HEK293 (cell line): ENCODE measurements around the gene INHBA.

Experiments
- GFI1B ChIP-seq: fragments of 450-650 bp; formaldehyde crosslinking; IDR thresholded peaks from 2 replicates; pipeline ENCODE4 v1.5.1; 2016; ENCODE audit warnings: missing biosample characterization, missing genetic modification characterization
- GLI2 ChIP-seq: fragments of 450-650 bp; formaldehyde crosslinking; IDR thresholded peaks from 2 replicates; pipeline ENCODE4; 2017; ENCODE audit warnings: missing biosample characterization, missing genetic modification characterization, low read depth, borderline replicate concordance
- GLIS2 ChIP-seq: fragments of 450-650 bp; formaldehyde crosslinking; IDR thresholded peaks from 2 replicates; pipeline ENCODE4 v1.5.1; 2016; ENCODE audit warnings: missing biosample characterization, missing genetic modification characterization
- IKZF3 ChIP-seq: fragments of 450-650 bp; IDR thresholded peaks from 2 replicates; pipeline ENCODE4 v1.5.0; 2018; ENCODE audit warnings: missing biosample characterization, mild to moderate bottlenecking, missing genetic modification characterization, moderate library complexity
- KLF7 ChIP-seq: fragments of 450-650 bp; formaldehyde crosslinking; IDR thresholded peaks from 2 replicates; pipeline ENCODE4 v1.5.1; 2016; ENCODE audit warnings: missing biosample characterization, missing genetic modification characterization, borderline replicate concordance
- SCRT2 ChIP-seq: fragments of 450-650 bp; formaldehyde crosslinking; IDR thresholded peaks from 2 replicates; pipeline ENCODE4 v1.5.1; 2016; ENCODE audit warnings: missing biosample characterization, missing genetic modification characterization
- SP7 ChIP-seq: fragments of 450-650 bp; formaldehyde crosslinking; IDR thresholded peaks from 2 replicates; pipeline ENCODE4 v1.5.1; 2016; ENCODE audit warnings: missing biosample characterization, missing genetic modification characterization
- ZBTB1 ChIP-seq: fragments of 450-650 bp; formaldehyde crosslinking; IDR thresholded peaks from 2 replicates; pipeline ENCODE4 v1.5.1; 2016; ENCODE audit warnings: missing biosample characterization, missing genetic modification characterization
- ZBTB7A ChIP-seq: fragments of 450-650 bp; formaldehyde crosslinking; IDR thresholded peaks from 2 replicates; pipeline ENCODE4 v1.5.1; 2016; ENCODE audit warnings: low read depth, missing biosample characterization, missing genetic modification characterization
- ZFHX2 ChIP-seq: fragments of 450-650 bp; formaldehyde crosslinking; conservative IDR thresholded peaks from 2 replicates; pipeline ENCODE4 v1.5.1; 2016; ENCODE audit warnings: missing biosample characterization, missing genetic modification characterization
- ZNF10 ChIP-seq: fragments of 450-650 bp; formaldehyde crosslinking; IDR thresholded peaks from 2 replicates; pipeline ENCODE4 v1.5.1; 2017; ENCODE audit warnings: missing biosample characterization, missing genetic modification characterization
- ZNF140 ChIP-seq: fragments of 450-650 bp; formaldehyde crosslinking; IDR thresholded peaks from 2 replicates; pipeline ENCODE4 v1.5.1; 2016; ENCODE audit warnings: missing biosample characterization, missing genetic modification characterization
- ZNF223 ChIP-seq: fragments of 450-650 bp; formaldehyde crosslinking; IDR thresholded peaks from 2 replicates; pipeline ENCODE4 v1.5.1; 2016; ENCODE audit warnings: missing biosample characterization, missing genetic modification characterization
- ZNF341 ChIP-seq: fragments of 450-650 bp; formaldehyde crosslinking; IDR thresholded peaks from 2 replicates; pipeline ENCODE4; 2016; ENCODE audit warnings: low read depth, missing biosample characterization, missing genetic modification characterization
- ZNF37A ChIP-seq: fragments of 450-650 bp; IDR thresholded peaks from 2 replicates; pipeline ENCODE4 v1.5.1; 2018; ENCODE audit warnings: missing biosample characterization, missing genetic modification characterization
- ZNF391 ChIP-seq: fragments of 450-650 bp; formaldehyde crosslinking; IDR thresholded peaks from 2 replicates; pipeline ENCODE4 v1.5.1; 2016; ENCODE audit warnings: low read depth, missing biosample characterization, missing genetic modification characterization, borderline replicate concordance
- ZNF394 ChIP-seq: fragments of 450-650 bp; formaldehyde crosslinking; IDR thresholded peaks from 2 replicates; pipeline ENCODE4 v1.5.1; 2016; ENCODE audit warnings: missing biosample characterization, missing genetic modification characterization, mild to moderate bottlenecking, moderate library complexity, borderline replicate concordance
- ZNF433 ChIP-seq: fragments of 450-650 bp; formaldehyde crosslinking; IDR thresholded peaks from 2 replicates; pipeline ENCODE4 v1.5.1; 2016; ENCODE audit warnings: missing biosample characterization, missing genetic modification characterization, low read depth
- ZNF544 ChIP-seq: fragments of 450-650 bp; formaldehyde crosslinking; IDR thresholded peaks from 2 replicates; pipeline ENCODE4 v1.5.0; 2017; ENCODE audit warnings: missing biosample characterization, missing genetic modification characterization
- ZNF561 ChIP-seq: fragments of 450-650 bp; IDR thresholded peaks from 2 replicates; pipeline ENCODE4 v1.5.1; 2018; ENCODE audit warnings: missing biosample characterization, missing genetic modification characterization, borderline replicate concordance
- ZNF658 ChIP-seq: fragments of 450-650 bp; formaldehyde crosslinking; IDR thresholded peaks from 2 replicates; pipeline ENCODE4; 2016; ENCODE audit warnings: missing biosample characterization, missing genetic modification characterization
- ZNF707 ChIP-seq: fragments of 450-650 bp; formaldehyde crosslinking; IDR thresholded peaks from 2 replicates; pipeline ENCODE4 v1.5.1; 2016; ENCODE audit warnings: missing biosample characterization, missing genetic modification characterization
- ZNF768 ChIP-seq: fragments of 450-650 bp; formaldehyde crosslinking; IDR thresholded peaks from 2 replicates; pipeline ENCODE4 v1.5.1; 2018; ENCODE audit warnings: missing biosample characterization, mild to moderate bottlenecking, missing genetic modification characterization
- ZNF777 ChIP-seq: fragments of 450-650 bp; formaldehyde crosslinking; IDR thresholded peaks from 2 replicates; pipeline ENCODE4 v1.5.1; 2017; ENCODE audit warnings: missing biosample characterization, missing genetic modification characterization, borderline replicate concordance
- ZNF791 ChIP-seq: fragments of 450-650 bp; formaldehyde crosslinking; IDR thresholded peaks from 2 replicates; pipeline ENCODE4 v1.5.1; 2016; ENCODE audit warnings: missing biosample characterization, missing genetic modification characterization
- TF ChIP-seq, protein P1 (sequence below): sonication (generic); formaldehyde crosslinking; IDR thresholded peaks from 2 replicates; pipeline ENCODE4 v1.8.1; 2022; ENCODE audit warnings: mild to moderate bottlenecking, moderate library complexity, missing genetic modification reagents
- TF ChIP-seq, protein P2 (sequence below): fragments of 450-650 bp; formaldehyde crosslinking; IDR thresholded peaks from 2 replicates; pipeline ENCODE4 v1.5.1; 2016; ENCODE audit warnings: missing biosample characterization, missing genetic modification characterization
- TF ChIP-seq, protein P3 (sequence below): IDR thresholded peaks from 2 replicates; pipeline ENCODE4 v1.6.1; 2011; ENCODE audit warnings: mild to moderate bottlenecking, low read depth, low read length, borderline replicate concordance
- TF ChIP-seq, protein P4 (sequence below): fragments of 450-650 bp; formaldehyde crosslinking; IDR thresholded peaks from 2 replicates; pipeline ENCODE4 v1.5.1; 2017; ENCODE audit warnings: missing biosample characterization, missing genetic modification characterization
- TF ChIP-seq, protein P5 (sequence below): fragments of 450-650 bp; formaldehyde crosslinking; IDR thresholded peaks from 2 replicates; pipeline ENCODE4 v1.5.1; 2016; ENCODE audit warnings: missing biosample characterization, missing genetic modification characterization
- TF ChIP-seq, protein P6 (sequence below): fragments of 450-650 bp; formaldehyde crosslinking; IDR thresholded peaks from 2 replicates; pipeline ENCODE4 v1.5.1; 2016; ENCODE audit warnings: missing biosample characterization, missing genetic modification characterization
- TF ChIP-seq, protein P7 (sequence below): fragments of 450-650 bp; IDR thresholded peaks from 2 replicates; pipeline ENCODE4 v1.5.1; 2018; ENCODE audit warnings: missing biosample characterization, missing genetic modification characterization

The INHBA gene

DNA sequence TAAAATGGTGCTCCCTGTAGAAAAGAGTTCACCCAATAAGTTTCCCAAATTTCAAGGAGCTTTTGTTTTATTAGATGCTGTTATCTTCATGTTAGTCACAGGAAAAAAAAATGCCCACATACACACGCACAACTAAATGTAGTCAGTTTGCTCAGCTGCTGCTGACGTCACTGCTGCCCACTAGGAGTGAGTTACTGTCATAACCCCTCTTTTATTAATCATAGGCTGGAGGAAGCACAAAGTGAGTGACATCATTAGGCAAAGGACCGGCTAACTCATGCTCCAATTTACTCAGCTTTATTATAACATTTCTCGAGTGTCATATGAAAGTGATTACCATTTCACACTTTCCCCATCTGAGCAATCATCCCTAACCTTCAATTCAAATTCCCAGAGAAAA lies 6.7 kb upstream of the INHBA start (continued):
- TF ChIP-seq ZNF140 (tag by site-specific recombination), result no peak
- no peak for TF ChIP-seq GLI2
- TF ChIP-seq ZFHX2 (tag by site-specific recombination), result peak; percentile 17; the same call in 1 of the 2 replicates
- peak; percentile 85 for TF ChIP-seq SP7
- TF ChIP-seq, protein P1, sequence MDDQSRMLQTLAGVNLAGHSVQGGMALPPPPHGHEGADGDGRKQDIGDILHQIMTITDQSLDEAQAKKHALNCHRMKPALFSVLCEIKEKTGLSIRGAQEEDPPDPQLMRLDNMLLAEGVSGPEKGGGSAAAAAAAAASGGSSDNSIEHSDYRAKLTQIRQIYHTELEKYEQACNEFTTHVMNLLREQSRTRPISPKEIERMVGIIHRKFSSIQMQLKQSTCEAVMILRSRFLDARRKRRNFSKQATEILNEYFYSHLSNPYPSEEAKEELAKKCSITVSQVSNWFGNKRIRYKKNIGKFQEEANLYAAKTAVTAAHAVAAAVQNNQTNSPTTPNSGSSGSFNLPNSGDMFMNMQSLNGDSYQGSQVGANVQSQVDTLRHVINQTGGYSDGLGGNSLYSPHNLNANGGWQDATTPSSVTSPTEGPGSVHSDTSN (CRISPR knock-in tag), result no peak
- TF ChIP-seq ZNF223 (tag by site-specific recombination), result no peak
- no peak for TF ChIP-seq ZNF658 (tag by site-specific recombination)
- TF ChIP-seq ZNF10 (tag by site-specific recombination), result no peak
- TF ChIP-seq IKZF3, result 0 out of 2 replicates have a peak, but pooled peaks have one; percentile 9
- TF ChIP-seq, protein P2, sequence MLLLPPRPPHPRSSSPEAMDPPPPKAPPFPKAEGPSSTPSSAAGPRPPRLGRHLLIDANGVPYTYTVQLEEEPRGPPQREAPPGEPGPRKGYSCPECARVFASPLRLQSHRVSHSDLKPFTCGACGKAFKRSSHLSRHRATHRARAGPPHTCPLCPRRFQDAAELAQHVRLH, result no peak
- no peak for TF ChIP-seq ZNF561 (tag by site-specific recombination)
- TF ChIP-seq, protein P3, sequence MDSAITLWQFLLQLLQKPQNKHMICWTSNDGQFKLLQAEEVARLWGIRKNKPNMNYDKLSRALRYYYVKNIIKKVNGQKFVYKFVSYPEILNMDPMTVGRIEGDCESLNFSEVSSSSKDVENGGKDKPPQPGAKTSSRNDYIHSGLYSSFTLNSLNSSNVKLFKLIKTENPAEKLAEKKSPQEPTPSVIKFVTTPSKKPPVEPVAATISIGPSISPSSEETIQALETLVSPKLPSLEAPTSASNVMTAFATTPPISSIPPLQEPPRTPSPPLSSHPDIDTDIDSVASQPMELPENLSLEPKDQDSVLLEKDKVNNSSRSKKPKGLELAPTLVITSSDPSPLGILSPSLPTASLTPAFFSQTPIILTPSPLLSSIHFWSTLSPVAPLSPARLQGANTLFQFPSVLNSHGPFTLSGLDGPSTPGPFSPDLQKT, result no peak
- TF ChIP-seq ZNF768 (tag by site-specific recombination), result no peak
- TF ChIP-seq ZNF394, result 0 out of 2 replicates have a peak, but pooled peaks have one; percentile 19
- TF ChIP-seq ZNF391 (tag by site-specific recombination), result no peak
- TF ChIP-seq ZNF37A (tag by site-specific recombination), result no peak
- no peak for TF ChIP-seq ZNF544 (tag by site-specific recombination)
- no peak for TF ChIP-seq GLIS2
- no peak for TF ChIP-seq GFI1B (tag by site-specific recombination)
- TF ChIP-seq, protein P4, sequence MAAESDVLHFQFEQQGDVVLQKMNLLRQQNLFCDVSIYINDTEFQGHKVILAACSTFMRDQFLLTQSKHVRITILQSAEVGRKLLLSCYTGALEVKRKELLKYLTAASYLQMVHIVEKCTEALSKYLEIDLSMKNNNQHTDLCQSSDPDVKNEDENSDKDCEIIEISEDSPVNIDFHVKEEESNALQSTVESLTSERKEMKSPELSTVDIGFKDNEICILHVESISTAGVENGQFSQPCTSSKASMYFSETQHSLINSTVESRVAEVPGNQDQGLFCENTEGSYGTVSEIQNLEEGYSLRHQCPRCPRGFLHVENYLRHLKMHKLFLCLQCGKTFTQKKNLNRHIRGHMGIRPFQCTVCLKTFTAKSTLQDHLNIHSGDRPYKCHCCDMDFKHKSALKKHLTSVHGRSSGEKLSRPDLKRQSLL (tag by site-specific recombination), result no peak
- TF ChIP-seq, protein P5, sequence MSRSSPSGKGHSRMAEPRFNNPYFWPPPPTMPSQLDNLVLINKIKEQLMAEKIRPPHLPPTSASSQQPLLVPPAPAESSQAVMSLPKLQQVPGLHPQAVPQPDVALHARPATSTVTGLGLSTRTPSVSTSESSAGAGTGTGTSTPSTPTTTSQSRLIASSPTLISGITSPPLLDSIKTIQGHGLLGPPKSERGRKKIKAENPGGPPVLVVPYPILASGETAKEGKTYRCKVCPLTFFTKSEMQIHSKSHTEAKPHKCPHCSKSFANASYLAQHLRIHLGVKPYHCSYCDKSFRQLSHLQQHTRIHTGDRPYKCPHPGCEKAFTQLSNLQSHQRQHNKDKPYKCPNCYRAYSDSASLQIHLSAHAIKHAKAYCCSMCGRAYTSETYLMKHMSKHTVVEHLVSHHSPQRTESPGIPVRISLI, result peak; percentile 86
- no peak for TF ChIP-seq ZBTB7A (tag by site-specific recombination)
- TF ChIP-seq, protein P6, sequence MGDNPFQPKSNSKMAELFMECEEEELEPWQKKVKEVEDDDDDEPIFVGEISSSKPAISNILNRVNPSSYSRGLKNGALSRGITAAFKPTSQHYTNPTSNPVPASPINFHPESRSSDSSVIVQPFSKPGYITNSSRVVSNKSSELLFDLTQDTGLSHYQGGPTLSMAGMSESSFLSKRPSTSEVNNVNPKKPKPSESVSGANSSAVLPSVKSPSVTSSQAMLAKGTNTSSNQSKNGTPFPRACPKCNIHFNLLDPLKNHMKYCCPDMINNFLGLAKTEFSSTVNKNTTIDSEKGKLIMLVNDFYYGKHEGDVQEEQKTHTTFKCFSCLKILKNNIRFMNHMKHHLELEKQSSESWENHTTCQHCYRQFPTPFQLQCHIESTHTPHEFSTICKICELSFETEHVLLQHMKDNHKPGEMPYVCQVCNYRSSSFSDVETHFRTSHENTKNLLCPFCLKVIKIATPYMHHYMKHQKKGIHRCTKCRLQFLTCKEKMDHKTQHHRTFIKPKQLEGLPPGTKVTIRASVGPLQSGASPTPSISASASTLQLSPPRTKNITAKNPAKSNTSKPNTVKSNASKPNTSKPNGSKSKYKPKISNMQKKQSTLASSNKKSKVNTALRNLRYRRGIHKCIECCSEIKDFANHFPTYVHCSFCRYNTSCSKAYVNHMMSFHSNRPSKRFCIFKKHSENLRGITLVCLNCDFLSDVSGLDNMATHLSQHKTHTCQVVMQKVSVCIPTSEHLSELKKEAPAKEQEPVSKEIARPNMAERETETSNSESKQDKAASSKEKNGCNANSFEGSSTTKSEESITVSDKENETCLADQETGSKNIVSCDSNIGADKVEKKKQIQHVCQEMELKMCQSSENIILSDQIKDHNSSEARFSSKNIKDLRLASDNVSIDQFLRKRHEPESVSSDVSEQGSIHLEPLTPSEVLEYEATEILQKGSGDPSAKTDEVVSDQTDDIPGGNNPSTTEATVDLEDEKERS (tag by site-specific recombination), result no peak
- no peak for TF ChIP-seq ZNF433
- TF ChIP-seq SCRT2 (tag by site-specific recombination), result no peak
- no peak for TF ChIP-seq ZBTB1 (tag by site-specific recombination)
- TF ChIP-seq, protein P7, sequence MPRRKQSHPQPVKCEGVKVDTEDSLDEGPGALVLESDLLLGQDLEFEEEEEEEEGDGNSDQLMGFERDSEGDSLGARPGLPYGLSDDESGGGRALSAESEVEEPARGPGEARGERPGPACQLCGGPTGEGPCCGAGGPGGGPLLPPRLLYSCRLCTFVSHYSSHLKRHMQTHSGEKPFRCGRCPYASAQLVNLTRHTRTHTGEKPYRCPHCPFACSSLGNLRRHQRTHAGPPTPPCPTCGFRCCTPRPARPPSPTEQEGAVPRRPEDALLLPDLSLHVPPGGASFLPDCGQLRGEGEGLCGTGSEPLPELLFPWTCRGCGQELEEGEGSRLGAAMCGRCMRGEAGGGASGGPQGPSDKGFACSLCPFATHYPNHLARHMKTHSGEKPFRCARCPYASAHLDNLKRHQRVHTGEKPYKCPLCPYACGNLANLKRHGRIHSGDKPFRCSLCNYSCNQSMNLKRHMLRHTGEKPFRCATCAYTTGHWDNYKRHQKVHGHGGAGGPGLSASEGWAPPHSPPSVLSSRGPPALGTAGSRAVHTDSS (tag by site-specific recombination), result no peak
- no peak for TF ChIP-seq KLF7 (tag by site-specific recombination)
- TF ChIP-seq ZNF791 (tag by site-specific recombination), result no peak
- no peak for TF ChIP-seq ZNF341
- 0 out of 2 replicates have a peak, but pooled peaks have one; percentile 19 for TF ChIP-seq ZNF707 (tag by site-specific recombination)
- no peak for TF ChIP-seq ZNF777
